H9 (cell line): Measurements from ENCODE around the gene ZBTB16. TPM values are rescaled to one million over a fixed set of nuclear protein-coding genes. Genes with fewer than 3 reads are reported as not detected.

Experiments used
- DNase-seq: peaks from one replicate; pipeline ENCODE4 v3.0.0-alpha.2; 2017
- H2AFZ ChIP-seq: one replicate; pipeline ENCODE4 v1.6.1; 2013; ENCODE audit warnings: mild to moderate bottlenecking, low read length, control low read depth, moderate library complexity
- H2AK5ac ChIP-seq: 2 replicates; pipeline ENCODE4 v1.6.1; 2013; ENCODE audit warnings: low read length, control low read depth, mixed read lengths; ENCODE audit not compliant: insufficient read length
- H2BK120ac ChIP-seq: one replicate; pipeline ENCODE4 v1.6.1; 2013; ENCODE audit warnings: low read depth, mild to moderate bottlenecking, low read length, control low read depth, inconsistent platforms; ENCODE audit not compliant: poor library complexity, severe bottlenecking
- H2BK12ac ChIP-seq: 2 replicates; pipeline ENCODE4 v1.6.1; 2013; ENCODE audit warnings: low read length, control low read depth, mixed read lengths, low read depth; ENCODE audit not compliant: insufficient read length
- H2BK15ac ChIP-seq: 2 replicates; pipeline ENCODE4 v1.6.1; 2013; ENCODE audit warnings: low read depth, low read length, control low read depth
- H2BK20ac ChIP-seq: one replicate; pipeline ENCODE4 v1.6.1; 2013; ENCODE audit warnings: low read depth, mild to moderate bottlenecking, low read length, control low read depth, inconsistent platforms; ENCODE audit not compliant: poor library complexity, severe bottlenecking
- H2BK5ac ChIP-seq: 2 replicates; pipeline ENCODE4 v1.6.1; 2013; ENCODE audit warnings: low read length, control low read depth, mixed read lengths; ENCODE audit not compliant: insufficient read length
- H3K14ac ChIP-seq: 2 replicates; pipeline ENCODE4 v1.6.1; 2013; ENCODE audit warnings: low read length, control low read depth; ENCODE audit not compliant: insufficient read depth
- H3K18ac ChIP-seq: 2 replicates; pipeline ENCODE4 v1.6.1; 2013; ENCODE audit warnings: low read depth, mild to moderate bottlenecking, mixed read lengths, low read length, control low read depth; ENCODE audit not compliant: insufficient read length
- H3K23ac ChIP-seq: 2 replicates; pipeline ENCODE4 v1.6.1; 2013; ENCODE audit warnings: low read length, control low read depth, mixed read lengths, low read depth; ENCODE audit not compliant: insufficient read length
- H3K23me2 ChIP-seq: 2 replicates; pipeline ENCODE4 v1.6.1; 2013; ENCODE audit warnings: low read depth, mild to moderate bottlenecking, mixed read lengths, low read length, control low read depth; ENCODE audit not compliant: insufficient read length, poor library complexity, severe bottlenecking
- H3K27ac ChIP-seq: 2 replicates; pipeline ENCODE4 v1.5.1; 2013; ENCODE audit warnings: low read length, control low read depth, mixed read lengths, low read depth; ENCODE audit not compliant: insufficient read length
- H3K27me3 ChIP-seq: 2 replicates; pipeline ENCODE4 v1.6.1; 2013; ENCODE audit warnings: low read length, control low read depth, inconsistent platforms; ENCODE audit not compliant: insufficient read depth
- H3K4ac ChIP-seq: 2 replicates; pipeline ENCODE4 v1.6.1; 2013; ENCODE audit warnings: low read depth, mild to moderate bottlenecking, control low read depth, inconsistent platforms, low read length, moderate library complexity
- H3K4me1 ChIP-seq: 2 replicates; pipeline ENCODE4 v1.6.1; 2013; ENCODE audit warnings: low read length, control low read depth, inconsistent platforms; ENCODE audit not compliant: insufficient read depth
- H3K4me2 ChIP-seq: 2 replicates; pipeline ENCODE4 v1.6.1; 2013; ENCODE audit warnings: low read length, control low read depth, mixed read lengths; ENCODE audit not compliant: insufficient read length, insufficient read depth
- H3K56ac ChIP-seq: 2 replicates; pipeline ENCODE4 v1.6.1; 2013; ENCODE audit warnings: low read depth, mild to moderate bottlenecking, mixed read lengths, low read length, control low read depth; ENCODE audit not compliant: insufficient read length
- H3K79me1 ChIP-seq: 2 replicates; pipeline ENCODE4 v1.6.1; 2013; ENCODE audit warnings: low read depth, mild to moderate bottlenecking, moderate library complexity, low read length, control low read depth, inconsistent platforms; ENCODE audit not compliant: insufficient read depth, poor library complexity, severe bottlenecking
- H3K79me2 ChIP-seq: 2 replicates; pipeline ENCODE4 v1.6.1; 2013; ENCODE audit warnings: low read length, control low read depth, inconsistent platforms; ENCODE audit not compliant: insufficient read depth
- H3K9ac ChIP-seq: 2 replicates; pipeline ENCODE4 v1.6.1; 2013; ENCODE audit warnings: low read length, control low read depth, mixed read lengths; ENCODE audit not compliant: insufficient read length; ENCODE audit errors: extremely low read depth
- H3K9me3 ChIP-seq: one replicate; pipeline ENCODE4 v1.6.1; 2013; ENCODE audit warnings: low read depth, low read length, inconsistent platforms; ENCODE audit not compliant: control insufficient read depth
- H3T11ph ChIP-seq: one replicate; pipeline ENCODE4 v1.6.1; 2013; ENCODE audit warnings: mild to moderate bottlenecking, low read length, control low read depth, inconsistent platforms
- H4K20me1 ChIP-seq: one replicate; pipeline ENCODE4 v1.6.1; 2013; ENCODE audit not compliant: control insufficient read depth, insufficient read length, insufficient read depth
- H4K5ac ChIP-seq: 2 replicates; pipeline ENCODE4 v1.6.1; 2013; ENCODE audit warnings: low read depth, mild to moderate bottlenecking, mixed read lengths, low read length, control low read depth; ENCODE audit not compliant: insufficient read length
- H4K8ac ChIP-seq: replicated peaks from 2 replicates; pipeline ENCODE4 v1.6.1; 2013; ENCODE audit warnings: low read length, control low read depth, mixed read lengths, low read depth; ENCODE audit not compliant: insufficient read length
- H4K91ac ChIP-seq: 2 replicates; pipeline ENCODE4 v1.6.1; 2013; ENCODE audit warnings: low read depth, mild to moderate bottlenecking, moderate library complexity, mixed read lengths, low read length, control low read depth; ENCODE audit not compliant: insufficient read length
- H3K27ac Mint-ChIP-seq, 3 experiments: 2 replicates in 2 of 3; 3 replicates in 1 of 3; pipeline ENCODE4 v1.8.0; 2020 to 2021; ENCODE audit warnings: mixed read lengths in 3 of 3, mild to moderate bottlenecking in 1 of 3, moderate library complexity in 1 of 3
- H3K27me3 Mint-ChIP-seq: 2 replicates; pipeline ENCODE4 v1.8.0; 2021; ENCODE audit warnings: low read depth, mild to moderate bottlenecking, moderate library complexity, mixed read lengths
- H3K36me3 Mint-ChIP-seq, 3 experiments: 2 replicates in 2 of 3; 3 replicates in 1 of 3; pipeline ENCODE4 v1.8.0; 2020 to 2021; ENCODE audit warnings: low read depth in 3 of 3, mixed read lengths in 3 of 3; ENCODE audit not compliant: insufficient read depth in 1 of 3
- H3K4me1 Mint-ChIP-seq, 2 experiments: 2 replicates each; pipeline ENCODE4 v1.8.0; 2020; ENCODE audit warnings: mixed read lengths in 2 of 2
- H3K4me3 Mint-ChIP-seq, 2 experiments: 2 replicates in 1 of 2; 3 replicates in 1 of 2; pipeline ENCODE4 v1.8.0; 2020 to 2021; ENCODE audit warnings: mild to moderate bottlenecking in 2 of 2, mixed read lengths in 2 of 2, moderate library complexity in 1 of 2
- H3K9me3 Mint-ChIP-seq, 2 experiments: 2 replicates in 1 of 2; 3 replicates in 1 of 2; pipeline ENCODE4 v1.8.0; 2020; ENCODE audit warnings: mild to moderate bottlenecking in 2 of 2, mixed read lengths in 2 of 2, moderate library complexity in 1 of 2
- WGBS: extraction: QIAGEN DNeasy Blood & Tissue Kit; methylation state at CpG from one replicate; pipeline ENCODE4 v1.1.7; 2013; ENCODE audit warnings: missing lambda C conversion rate, low lambda C conversion rate, mixed read lengths; ENCODE audit not compliant: insufficient read length; ENCODE audit errors: extremely low coverage; 5-methylcytosine and 5-hydroxymethylcytosine counted together
- total RNA-seq: library from RNA; stranded (reverse); gene quantifications from 2 replicates; pipeline ENCODE4 v1.2.1, GENCODE V29; 2021
- TF ChIP-seq, protein P1 (sequence below): fragments of 200-600 bp; sonication (generic); conservative IDR thresholded peaks from 3 replicates; pipeline ENCODE4 v1.8.0; 2021; ENCODE audit warnings: antibody characterized with exemption, mild to moderate bottlenecking

Gene ZBTB16
- total RNA-seq, 1 experiment from 2014 or later = not detected

DNA sequence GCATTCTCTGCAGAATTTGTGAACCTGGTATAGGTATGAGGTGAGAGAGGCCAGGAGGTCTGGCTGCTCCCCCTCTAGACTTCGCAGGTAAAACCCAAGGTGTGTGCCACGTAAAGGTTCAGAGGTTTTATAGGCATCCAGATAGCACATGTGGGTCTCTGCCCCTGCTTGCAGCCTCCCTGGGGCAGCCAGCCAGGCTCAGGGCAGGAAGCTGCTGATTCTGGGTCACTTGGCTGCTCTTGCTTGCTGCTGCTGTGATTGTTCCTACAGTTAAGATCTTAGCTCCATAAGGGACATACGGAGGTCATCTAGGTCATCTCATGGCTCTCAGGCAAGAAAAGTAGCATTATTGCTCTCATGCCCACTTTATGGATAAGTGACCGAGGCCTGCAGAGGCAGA is 30.2 kb downstream of the ZBTB16 start:
- no peak for DNase-seq
- no peak overlapping the region for H2AK5ac ChIP-seq
- no peaks in the 10 kb centered on the region for H3K79me1 ChIP-seq
- TF ChIP-seq, protein P1, sequence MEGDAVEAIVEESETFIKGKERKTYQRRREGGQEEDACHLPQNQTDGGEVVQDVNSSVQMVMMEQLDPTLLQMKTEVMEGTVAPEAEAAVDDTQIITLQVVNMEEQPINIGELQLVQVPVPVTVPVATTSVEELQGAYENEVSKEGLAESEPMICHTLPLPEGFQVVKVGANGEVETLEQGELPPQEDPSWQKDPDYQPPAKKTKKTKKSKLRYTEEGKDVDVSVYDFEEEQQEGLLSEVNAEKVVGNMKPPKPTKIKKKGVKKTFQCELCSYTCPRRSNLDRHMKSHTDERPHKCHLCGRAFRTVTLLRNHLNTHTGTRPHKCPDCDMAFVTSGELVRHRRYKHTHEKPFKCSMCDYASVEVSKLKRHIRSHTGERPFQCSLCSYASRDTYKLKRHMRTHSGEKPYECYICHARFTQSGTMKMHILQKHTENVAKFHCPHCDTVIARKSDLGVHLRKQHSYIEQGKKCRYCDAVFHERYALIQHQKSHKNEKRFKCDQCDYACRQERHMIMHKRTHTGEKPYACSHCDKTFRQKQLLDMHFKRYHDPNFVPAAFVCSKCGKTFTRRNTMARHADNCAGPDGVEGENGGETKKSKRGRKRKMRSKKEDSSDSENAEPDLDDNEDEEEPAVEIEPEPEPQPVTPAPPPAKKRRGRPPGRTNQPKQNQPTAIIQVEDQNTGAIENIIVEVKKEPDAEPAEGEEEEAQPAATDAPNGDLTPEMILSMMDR = no peak
- H3K27ac ChIP-seq = no peak overlapping the region
- no peak overlapping the region for H2BK5ac ChIP-seq
- no peak overlapping the region for H3K14ac ChIP-seq
- peaks cover 13 to 21% of the 10 kb centered on the region in 2 experiments for H3K4me1 Mint-ChIP-seq
- no peaks in the 10 kb centered on the region for H3K36me3 Mint-ChIP-seq
- H3K9me3 ChIP-seq = no peaks in the 10 kb centered on the region
- no peak overlapping the region for H3K23ac ChIP-seq
- no peak overlapping the region for H4K5ac ChIP-seq
- H3T11ph ChIP-seq = no peak overlapping the region
- no peak overlapping the region for H2AFZ ChIP-seq
- H2BK20ac ChIP-seq = no peak overlapping the region
- H3K27me3 Mint-ChIP-seq = peaks cover 32% of the 10 kb centered on the region
- no peaks in the 10 kb centered on the region for H3K23me2 ChIP-seq
- no peak overlapping the region for H4K8ac ChIP-seq
- no peak overlapping the region for H2BK120ac ChIP-seq
- no peak overlapping the region for H3K4me3 Mint-ChIP-seq
- H2BK15ac ChIP-seq = no peak overlapping the region
- H4K91ac ChIP-seq = no peak overlapping the region
- no peaks in the 10 kb centered on the region for H3K27me3 ChIP-seq
- H3K9me3 Mint-ChIP-seq = no peaks in the 10 kb centered on the region; a peak in 1 of 5 replicates
- H3K4ac ChIP-seq = no peak overlapping the region
- H3K79me2 ChIP-seq = no peaks in the 10 kb centered on the region
- H4K20me1 ChIP-seq = no peaks in the 10 kb centered on the region
- WGBS = no CpG with 5 or more reads among the region's 4 CpGs
- H3K18ac ChIP-seq = no peak overlapping the region
- H3K4me1 ChIP-seq = no peaks in the 10 kb centered on the region; the same call in 1 of the 2 replicates
- no peak overlapping the region for H3K4me2 ChIP-seq
- H3K27ac Mint-ChIP-seq = no peak overlapping the region
- no peak overlapping the region for H3K56ac ChIP-seq
- H2BK12ac ChIP-seq = no peak overlapping the region
- no peak overlapping the region for H3K9ac ChIP-seq
